HUES64 (cell line): Measurements from ENCODE around the gene CNKSR3.

ENCODE experiments used
- H3K27ac ChIP-seq: 2 replicates; pipeline ENCODE4 v1.7.0; 2013; ENCODE audit warnings: low read depth, low read length, inconsistent platforms
- H3K27me3 ChIP-seq: 2 replicates; pipeline ENCODE4 v1.6.1; 2013; ENCODE audit warnings: mild to moderate bottlenecking, low read length; ENCODE audit not compliant: insufficient read depth
- H3K36me3 ChIP-seq: 2 replicates; pipeline ENCODE4 v1.6.1; 2013; ENCODE audit warnings: mild to moderate bottlenecking, low read length; ENCODE audit not compliant: insufficient read depth
- H3K4me1 ChIP-seq: 2 replicates; pipeline ENCODE4 v1.6.1; 2013; ENCODE audit warnings: mild to moderate bottlenecking, low read length, moderate library complexity; ENCODE audit not compliant: insufficient read depth
- H3K4me3 ChIP-seq: 2 replicates; pipeline ENCODE4 v1.5.1; 2013; ENCODE audit warnings: mild to moderate bottlenecking, low read length, moderate library complexity
- H3K9ac ChIP-seq: 2 replicates; pipeline ENCODE4 v1.6.1; 2013; ENCODE audit warnings: mild to moderate bottlenecking, low read depth, low read length
- H3K9me3 ChIP-seq: 2 replicates; pipeline ENCODE4 v1.6.1; 2013; ENCODE audit warnings: low read depth, low read length; ENCODE audit not compliant: insufficient read depth
- WGBS: fragments of 150-250, 120-280 bp; methylation state at CpG from one replicate; pipeline ENCODE4 v1.1.7; 2013; ENCODE audit warnings: missing lambda C conversion rate; 5-methylcytosine and 5-hydroxymethylcytosine counted together

The CNKSR3 gene

DNA sequence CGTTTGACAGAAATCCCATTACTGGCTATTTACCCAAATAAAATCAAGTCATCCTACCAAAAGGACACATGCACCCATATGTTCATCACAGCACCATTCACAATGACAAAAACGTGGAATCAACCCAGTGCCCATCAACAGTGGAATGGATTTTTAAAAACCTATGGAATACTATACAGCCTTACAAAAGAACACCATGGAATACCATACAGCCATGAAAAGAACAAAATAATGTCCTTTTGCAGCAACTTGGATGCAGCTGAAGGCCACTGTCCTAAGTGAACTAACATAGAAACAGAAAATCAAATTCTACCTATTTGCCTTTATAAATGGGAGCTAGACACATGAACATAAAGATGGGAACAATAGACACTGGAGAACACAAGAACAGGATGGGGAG lies 136.5 kb downstream of the CNKSR3 start:
- Histone ChIP-seq H3K36me3 (no peaks in the 10 kb centered on the region), H3K9me3 (no peaks in the 10 kb centered on the region), H3K4me3 (no peak overlapping the region), H3K4me1 (no peaks in the 10 kb centered on the region), H3K27ac (no peak overlapping the region), H3K9ac (no peak overlapping the region), H3K27me3 (no peaks in the 10 kb centered on the region)
- WGBS: 93% methylated on average over 2 of the region's 2 CpGs

DNA sequence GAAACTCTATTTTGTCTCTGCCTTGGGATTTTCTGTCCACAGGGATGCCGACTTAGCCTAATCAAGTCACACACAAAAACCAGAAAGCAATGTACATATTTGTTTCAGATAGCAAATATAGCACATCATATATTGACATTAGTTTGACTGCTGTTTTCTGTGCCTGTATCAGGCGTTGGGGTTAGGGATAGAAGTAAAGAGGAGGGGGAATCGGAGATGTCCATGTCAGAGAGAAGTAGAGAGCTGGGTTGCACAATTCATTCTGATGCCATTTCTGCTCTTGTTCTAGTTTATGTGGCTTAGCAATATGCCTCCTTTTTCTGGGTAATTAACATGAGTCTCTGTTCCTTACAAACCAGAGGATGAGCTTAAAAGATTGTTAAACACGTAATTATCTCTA lies 139.2 kb downstream of the CNKSR3 start:
- H3K4me1 ChIP-seq: no peaks in the 10 kb centered on the region
- WGBS: 81% methylated on average over 4 of the region's 4 CpGs

DNA sequence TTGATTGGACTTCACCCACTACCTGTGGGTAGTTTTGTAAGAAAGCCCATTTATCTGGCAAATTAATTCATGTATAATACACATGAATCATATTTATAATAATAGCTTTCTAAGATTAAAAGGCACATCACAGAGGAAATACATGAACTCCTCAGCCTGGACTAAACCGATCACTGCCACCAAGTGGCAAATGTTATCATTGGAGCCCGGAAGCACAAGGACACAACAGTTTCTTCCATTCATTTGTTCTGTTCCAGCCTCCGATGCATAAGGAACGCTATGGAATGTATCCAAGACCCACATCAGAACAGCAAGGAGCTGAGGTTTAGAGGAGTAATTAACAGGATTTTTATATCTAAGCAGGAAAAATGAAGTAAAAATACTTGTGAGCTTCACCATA lies 139.9 kb downstream of the CNKSR3 start:
- Histone ChIP-seq H3K4me1 (no peaks in the 10 kb centered on the region), H3K4me3 (no peak overlapping the region), H3K36me3 (no peaks in the 10 kb centered on the region), H3K27ac (no peak overlapping the region), H3K27me3 (no peaks in the 10 kb centered on the region), H3K9me3 (no peaks in the 10 kb centered on the region), H3K9ac (no peak overlapping the region)
- WGBS: 61% methylated on average over 4 of the region's 4 CpGs

More for the DNA sequence above, 139.2 kb downstream of the CNKSR3 start:
- Histone ChIP-seq H3K27ac (no peak overlapping the region), H3K9ac (no peak overlapping the region), H3K9me3 (no peaks in the 10 kb centered on the region), H3K36me3 (no peaks in the 10 kb centered on the region), H3K4me3 (no peak overlapping the region), H3K27me3 (no peaks in the 10 kb centered on the region)

DNA sequence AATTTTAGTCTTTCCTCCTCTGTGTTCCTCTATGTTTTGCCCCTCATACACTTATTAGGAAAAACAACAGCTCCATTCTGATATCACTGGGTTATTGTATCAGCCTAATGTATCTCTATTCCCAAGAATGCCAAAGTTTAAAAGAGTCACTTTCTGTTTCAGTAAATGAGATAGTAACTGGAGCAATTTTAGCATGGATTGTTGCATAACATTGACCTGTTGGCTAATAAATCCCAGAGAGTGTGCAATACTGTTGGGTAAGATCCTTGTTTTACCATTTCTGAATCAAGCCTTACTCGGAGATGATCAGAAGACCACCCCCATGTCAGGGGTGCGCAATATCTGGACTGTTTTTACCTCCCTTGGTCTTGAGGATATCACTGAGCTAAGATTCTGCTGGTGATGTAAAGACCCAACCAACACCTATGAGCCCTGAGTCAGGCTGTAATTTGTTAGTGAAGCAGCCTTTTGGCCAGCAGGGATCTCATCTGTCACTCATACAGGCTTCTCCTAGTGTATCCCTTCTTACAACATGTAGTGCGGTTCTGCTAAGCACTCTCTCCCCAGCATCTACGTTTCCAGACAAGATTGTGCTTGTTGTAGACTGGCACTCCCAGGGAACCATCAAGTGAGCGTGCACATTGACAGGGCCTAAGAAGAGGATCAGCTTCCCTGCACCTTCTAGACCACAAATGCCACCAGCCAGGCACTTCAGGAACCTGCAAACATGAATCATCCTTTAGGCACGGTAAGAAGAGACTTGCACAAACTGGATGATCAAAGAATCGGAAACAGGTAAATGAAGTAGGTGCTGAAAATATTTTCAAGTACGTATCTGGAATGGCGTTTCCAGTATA lies 142.4 kb downstream of the CNKSR3 start:
- Histone ChIP-seq H3K4me3 (no peak overlapping the region), H3K27me3 (no peaks in the 10 kb centered on the region), H3K36me3 (no peaks in the 10 kb centered on the region), H3K27ac (no peak overlapping the region), H3K9ac (no peak overlapping the region), H3K9me3 (no peaks in the 10 kb centered on the region), H3K4me1 (no peaks in the 10 kb centered on the region)
- 93% methylated on average over 9 of the region's 9 CpGs for WGBS

DNA sequence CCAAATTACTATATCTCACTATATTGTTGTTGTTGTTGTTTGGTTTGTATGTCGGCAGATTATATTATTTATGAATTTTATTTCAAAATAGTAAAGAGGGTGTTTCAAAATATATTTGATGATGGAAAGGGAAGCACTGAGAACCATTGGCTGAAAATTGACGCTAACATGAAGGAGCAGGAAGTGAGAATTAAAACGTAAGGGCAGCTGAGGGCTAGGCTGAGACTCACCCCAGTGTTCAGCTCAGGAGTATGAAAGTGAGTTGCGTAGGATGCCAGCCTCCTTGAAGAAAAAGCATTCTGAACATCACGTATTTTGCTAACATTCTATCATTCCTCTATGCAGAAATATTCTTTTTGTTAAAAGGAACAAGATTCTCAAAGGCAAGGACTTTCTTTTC lies 143.1 kb downstream of the CNKSR3 start:
- Histone ChIP-seq H3K27ac (no peak overlapping the region), H3K4me3 (no peak overlapping the region), H3K9ac (no peak overlapping the region), H3K27me3 (no peaks in the 10 kb centered on the region), H3K4me1 (no peaks in the 10 kb centered on the region), H3K36me3 (no peaks in the 10 kb centered on the region), H3K9me3 (no peaks in the 10 kb centered on the region)
- WGBS: 90% methylated on average over 4 of the region's 5 CpGs

DNA sequence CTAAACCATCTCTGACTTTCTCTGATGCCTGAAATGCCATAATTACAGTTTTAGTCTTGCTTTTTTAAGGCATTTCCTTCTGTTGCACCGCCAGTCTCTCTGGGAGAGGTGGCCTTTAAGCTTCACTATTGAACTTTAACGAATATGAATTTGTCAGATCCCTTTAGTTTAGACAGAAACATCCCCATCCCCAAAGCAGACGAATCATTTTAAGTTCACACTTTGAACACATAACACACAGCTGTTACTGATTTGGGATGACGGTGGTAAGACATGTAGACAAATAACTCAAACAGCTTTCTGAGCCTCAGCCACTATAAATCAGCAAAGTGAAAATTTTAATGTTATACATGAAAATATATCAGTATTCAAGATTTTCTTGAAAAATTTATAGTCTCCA lies 146.7 kb downstream of the CNKSR3 start:
- Histone ChIP-seq H3K36me3 (no peaks in the 10 kb centered on the region), H3K27ac (no peak overlapping the region), H3K4me1 (no peaks in the 10 kb centered on the region), H3K4me3 (no peak overlapping the region), H3K27me3 (no peaks in the 10 kb centered on the region), H3K9me3 (no peaks in the 10 kb centered on the region), H3K9ac (no peak overlapping the region)
- WGBS: 89% methylated on average over 3 of the region's 4 CpGs

DNA sequence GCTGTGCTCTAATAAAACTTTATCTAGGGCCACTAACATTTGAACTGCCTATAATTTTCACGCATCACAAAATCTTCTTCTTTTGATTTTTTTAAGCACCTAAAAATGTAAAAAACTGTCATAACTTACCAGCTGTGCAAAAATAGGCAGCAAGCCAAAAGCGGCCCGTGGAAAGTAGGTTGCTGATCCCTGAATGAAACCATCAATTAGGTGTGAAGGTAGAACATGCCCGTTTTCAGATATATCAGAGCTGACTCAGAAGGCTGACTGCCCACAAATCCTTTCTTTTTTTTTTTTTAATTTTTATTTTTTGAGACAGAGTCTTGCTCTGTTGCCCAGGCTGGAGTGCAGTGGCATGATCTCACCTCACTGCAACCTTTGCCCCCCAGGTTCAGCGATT lies 149.0 kb downstream of the CNKSR3 start:
- no peaks in the 10 kb centered on the region for H3K4me1 ChIP-seq
- no peak overlapping the region for H3K27ac ChIP-seq
- H3K27me3 ChIP-seq: no peaks in the 10 kb centered on the region
- no peaks in the 10 kb centered on the region for H3K9me3 ChIP-seq
- no peaks in the 10 kb centered on the region for H3K36me3 ChIP-seq
- WGBS: 94% methylated on average over 5 of the region's 5 CpGs
- no peak overlapping the region for H3K4me3 ChIP-seq
- no peak overlapping the region for H3K9ac ChIP-seq

DNA sequence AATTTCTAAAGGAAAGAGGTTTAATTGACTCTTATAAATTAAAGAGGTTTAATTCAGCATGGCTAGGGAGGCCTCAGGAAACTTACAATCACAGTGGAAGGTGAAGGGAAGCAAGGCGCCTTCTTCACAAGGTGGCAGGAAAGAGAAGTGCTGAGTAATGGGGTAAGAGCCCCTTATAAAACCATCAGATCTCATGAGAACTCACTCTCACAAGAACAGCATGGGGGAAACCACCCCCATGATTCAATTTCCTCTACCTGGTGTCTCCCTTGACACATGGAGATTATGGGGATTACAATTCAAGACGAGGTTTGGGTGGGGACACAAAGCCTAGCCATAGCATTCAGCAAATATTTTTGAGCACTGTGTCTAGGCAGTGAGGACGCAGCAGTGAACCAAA lies 150.0 kb downstream of the CNKSR3 start:
- no peaks in the 10 kb centered on the region for H3K4me1 ChIP-seq
- no peak overlapping the region for H3K9ac ChIP-seq
- no peak overlapping the region for H3K4me3 ChIP-seq
- no peaks in the 10 kb centered on the region for H3K9me3 ChIP-seq
- no peaks in the 10 kb centered on the region for H3K27me3 ChIP-seq
- no peak overlapping the region for H3K27ac ChIP-seq
- WGBS: 92% methylated on average over 3 of the region's 3 CpGs
- no peaks in the 10 kb centered on the region for H3K36me3 ChIP-seq

DNA sequence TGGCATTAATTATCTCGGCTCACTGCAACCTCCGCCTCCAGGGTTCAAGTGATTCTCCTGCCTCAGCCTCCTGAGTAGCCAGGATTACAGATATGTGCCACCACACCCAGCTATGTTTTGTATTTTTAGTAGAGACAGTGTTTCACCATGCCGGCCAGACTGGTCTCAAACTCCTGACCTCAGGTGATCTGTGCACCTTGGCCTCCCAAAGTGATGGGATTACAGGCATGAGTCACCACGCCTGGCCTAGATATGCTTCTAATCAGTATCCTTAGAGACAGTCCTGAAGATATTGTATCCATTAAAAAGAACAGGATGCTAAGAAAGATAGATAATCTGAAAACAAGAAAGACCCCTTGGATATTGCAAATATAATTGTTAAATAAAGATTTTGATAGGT lies 150.8 kb downstream of the CNKSR3 start:
- Histone ChIP-seq H3K27ac (no peak overlapping the region), H3K27me3 (no peaks in the 10 kb centered on the region), H3K4me1 (no peaks in the 10 kb centered on the region), H3K9me3 (no peaks in the 10 kb centered on the region), H3K9ac (no peak overlapping the region), H3K4me3 (no peak overlapping the region), H3K36me3 (no peaks in the 10 kb centered on the region)
- 97% methylated on average over 4 of the region's 4 CpGs for WGBS

DNA sequence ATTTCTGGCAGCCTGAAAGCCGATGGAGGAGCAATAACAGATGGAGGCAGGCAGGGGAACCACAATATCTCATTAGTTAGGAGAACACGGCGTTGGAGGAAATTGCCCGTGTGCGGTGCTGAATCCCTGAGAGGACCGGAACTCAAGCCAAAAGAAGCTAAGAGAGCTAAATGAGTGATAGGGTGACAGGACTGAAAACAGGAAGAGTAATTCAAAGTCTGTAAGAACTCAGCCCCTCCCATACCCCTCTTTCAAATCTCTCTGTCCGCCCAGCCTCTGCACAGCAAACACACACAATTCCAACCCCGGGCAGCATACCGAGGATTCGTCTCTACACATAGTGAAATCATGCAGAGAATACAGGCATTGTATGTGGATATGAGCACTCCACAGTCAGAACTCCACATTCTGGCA lies 151.3 kb downstream of the CNKSR3 start:
- Histone ChIP-seq H3K27me3 (no peaks in the 10 kb centered on the region), H3K27ac (no peak overlapping the region), H3K9ac (no peak overlapping the region), H3K36me3 (no peaks in the 10 kb centered on the region), H3K4me1 (no peaks in the 10 kb centered on the region), H3K4me3 (no peak overlapping the region), H3K9me3 (no peaks in the 10 kb centered on the region)
- WGBS: 95% methylated on average over 10 of the region's 10 CpGs

DNA sequence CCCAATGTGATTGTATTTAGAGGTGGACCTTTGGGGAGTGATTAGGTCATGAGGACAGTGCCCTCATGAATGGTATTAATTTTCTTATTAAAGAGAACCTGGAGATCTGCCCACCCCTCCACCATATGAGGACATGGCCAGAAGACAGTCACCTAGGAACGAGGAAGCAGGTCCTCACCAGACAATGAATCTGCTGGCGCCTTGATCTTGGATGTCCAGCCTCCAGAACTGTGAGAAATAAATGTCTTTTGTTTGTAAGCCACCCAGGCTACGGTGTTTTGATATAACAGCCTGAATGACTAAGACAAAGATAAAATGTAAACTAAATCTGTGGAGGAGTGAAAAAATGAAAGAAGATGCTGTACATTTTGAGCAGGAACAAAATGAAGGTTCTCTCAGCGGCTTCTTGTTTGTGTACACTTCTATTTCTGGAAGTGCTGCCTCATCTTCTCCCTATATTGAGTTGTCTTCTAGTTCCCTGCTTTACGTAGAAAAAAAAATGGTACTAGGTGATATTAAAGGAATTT lies 152.4 kb downstream of the CNKSR3 start:
- Histone ChIP-seq H3K9me3 (no peaks in the 10 kb centered on the region), H3K27me3 (no peaks in the 10 kb centered on the region), H3K4me1 (no peaks in the 10 kb centered on the region), H3K27ac (no peak overlapping the region), H3K4me3 (no peak overlapping the region), H3K36me3 (no peaks in the 10 kb centered on the region), H3K9ac (no peak overlapping the region)
- WGBS: 97% methylated on average over 4 of the region's 5 CpGs
